HG02870 (cell line): ENCODE data around the gene ZMYM1.
"Not testable (repeated sequence)": the region's sequence is repeated elsewhere in the genome, so short reads cannot be mapped to it uniquely, and the experiment has no call there.

Experiments
- ATAC-seq: cut with Tn5 transposase; IDR thresholded peaks from one replicate; pipeline ENCODE4 v1.9.1; 2021; ENCODE audit warnings: mild to moderate bottlenecking, moderate library complexity; ENCODE audit not compliant: unreplicated experiment

ZMYM1 gene

DNA sequence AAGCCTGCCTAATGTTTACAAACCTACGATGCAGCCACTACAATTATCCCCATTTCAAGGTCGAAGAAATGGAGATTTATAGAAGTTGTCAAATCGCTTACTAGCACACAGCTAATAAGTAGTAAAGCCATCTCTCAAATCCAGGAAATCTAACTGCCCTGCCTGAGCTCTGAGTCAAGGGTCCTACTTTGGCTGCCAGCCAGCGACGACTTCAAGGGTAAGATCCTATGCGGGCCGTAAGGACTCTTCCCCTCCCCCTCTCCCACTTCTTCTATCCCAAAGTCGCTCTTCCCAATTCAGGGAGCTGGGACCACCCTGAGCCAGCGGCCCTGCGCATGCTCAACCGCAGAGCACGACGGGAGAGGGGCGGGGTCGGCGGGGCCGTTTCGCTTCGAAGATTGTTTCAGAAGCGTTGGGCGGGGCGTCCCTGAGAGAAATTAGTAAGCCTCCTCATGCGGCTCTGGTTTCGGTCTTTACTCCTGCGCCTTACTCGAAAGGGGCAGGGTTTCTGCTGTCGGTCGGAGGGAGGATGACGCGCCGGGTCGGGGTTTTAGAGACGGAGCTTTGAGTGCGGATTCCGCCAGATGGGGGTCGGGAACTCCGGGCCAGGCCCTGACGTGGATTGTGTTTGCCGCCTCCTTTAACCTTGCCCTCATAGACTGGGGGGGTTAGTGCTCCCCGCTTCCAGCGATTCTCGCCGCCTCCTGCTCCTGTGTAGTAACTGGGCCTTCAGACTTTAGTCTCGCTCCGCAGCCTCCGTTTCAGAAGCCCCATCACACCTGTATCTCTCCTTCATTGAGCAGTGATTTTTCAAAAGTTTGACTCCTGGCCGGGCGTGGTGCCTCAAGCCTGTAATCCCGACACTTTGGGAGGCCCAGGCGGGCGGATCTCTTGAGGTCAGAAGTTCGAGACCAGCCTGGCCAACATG is at the start of gene ZMYM1:
ZMYM1 (plus strand) TSS at position 383 of the 928 bp plus-strand sequence. CDS start 14,603 bp downstream, outside the sequence.
- ATAC-seq, result peak; percentile 95

DNA sequence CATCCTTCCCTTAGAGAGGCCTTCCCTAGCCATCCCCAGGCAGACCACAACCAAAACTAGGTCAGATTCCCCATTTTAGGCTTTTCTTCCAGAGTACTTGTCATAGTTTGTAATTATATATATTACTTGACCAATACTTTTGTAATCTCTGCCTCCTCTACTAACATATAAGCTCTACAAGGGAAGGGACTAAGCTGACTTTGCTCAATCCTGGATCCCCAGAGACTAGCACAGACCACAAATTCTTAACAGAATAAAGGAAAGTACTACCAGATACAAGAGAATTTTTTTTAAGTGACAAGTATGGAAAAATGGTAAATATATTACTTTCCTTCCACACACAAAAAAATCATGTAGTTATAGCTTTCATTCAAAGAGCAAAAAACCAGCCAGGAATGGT is 49.4 kb upstream of the ZMYM1 start:
- no peak for ATAC-seq

DNA sequence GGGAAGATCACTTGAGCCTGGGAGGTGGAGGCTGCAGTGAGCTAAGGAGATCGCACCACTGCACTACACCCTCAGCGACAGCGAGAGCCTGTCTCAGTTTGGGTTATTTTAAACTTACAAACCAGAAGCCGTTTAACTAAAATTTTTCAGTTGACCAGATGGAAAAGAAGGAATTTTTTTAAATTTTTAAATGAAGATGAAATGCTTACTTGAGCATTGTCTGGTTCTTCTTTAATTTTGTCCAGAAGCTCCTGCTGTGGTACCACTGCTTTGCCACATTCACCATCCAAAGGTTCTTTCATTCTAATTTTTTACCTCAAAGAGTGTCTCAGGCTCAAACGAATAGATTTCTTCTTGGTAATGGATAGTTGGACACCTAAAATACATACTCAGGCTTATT is 48.8 kb upstream of the ZMYM1 start:
- ATAC-seq, result no peak

DNA sequence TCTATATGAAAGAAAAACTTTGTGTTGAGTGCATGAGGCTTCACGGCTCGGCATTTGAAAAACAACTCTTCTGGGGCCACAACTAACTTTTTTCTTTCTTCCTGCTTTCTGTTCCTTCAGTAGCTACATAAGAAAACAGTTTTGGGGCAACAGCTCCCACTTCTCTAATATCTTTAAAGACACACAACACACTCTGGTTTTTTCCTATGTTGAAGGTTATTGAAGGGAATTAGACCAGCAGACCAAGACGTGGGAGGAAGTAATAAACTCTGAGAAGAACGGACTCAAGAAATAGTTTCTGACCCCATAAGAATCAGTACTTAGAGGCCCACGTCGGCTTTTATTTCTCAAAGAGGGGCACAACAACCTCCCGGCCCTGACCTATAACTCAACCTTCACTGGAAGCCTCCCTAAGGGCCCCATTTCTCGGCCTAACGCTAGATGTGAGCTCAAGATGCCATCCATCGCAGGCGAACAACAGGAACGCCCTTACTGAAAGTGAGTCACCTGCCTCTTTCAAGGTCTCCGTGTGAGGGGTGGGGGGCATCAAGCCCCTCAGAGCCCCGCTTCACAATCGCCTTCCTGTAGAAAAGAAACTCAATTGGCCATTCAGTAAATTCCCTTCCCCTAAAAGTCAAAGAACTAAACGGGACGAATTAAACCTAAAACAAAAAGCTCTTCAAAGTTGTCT is 48.3 kb upstream of the ZMYM1 start:
- ATAC-seq, result no peak

DNA sequence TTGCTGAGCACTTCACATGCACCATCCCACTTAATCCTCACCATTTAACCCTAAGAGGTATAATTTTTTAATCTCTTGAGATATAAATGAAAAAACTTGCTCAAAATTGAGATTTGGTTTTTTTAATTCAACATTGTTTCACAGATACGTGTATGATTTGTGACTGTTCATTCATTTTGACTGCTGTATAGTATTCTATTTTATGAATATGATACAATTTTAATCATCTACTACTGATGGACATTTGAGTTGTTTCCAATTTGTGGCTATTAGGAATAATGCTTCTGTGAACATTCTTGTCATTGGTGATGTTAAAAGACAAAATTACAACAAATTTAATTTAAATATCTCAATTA is 46.8 kb upstream of the ZMYM1 start:
- ATAC-seq, result no peak

DNA sequence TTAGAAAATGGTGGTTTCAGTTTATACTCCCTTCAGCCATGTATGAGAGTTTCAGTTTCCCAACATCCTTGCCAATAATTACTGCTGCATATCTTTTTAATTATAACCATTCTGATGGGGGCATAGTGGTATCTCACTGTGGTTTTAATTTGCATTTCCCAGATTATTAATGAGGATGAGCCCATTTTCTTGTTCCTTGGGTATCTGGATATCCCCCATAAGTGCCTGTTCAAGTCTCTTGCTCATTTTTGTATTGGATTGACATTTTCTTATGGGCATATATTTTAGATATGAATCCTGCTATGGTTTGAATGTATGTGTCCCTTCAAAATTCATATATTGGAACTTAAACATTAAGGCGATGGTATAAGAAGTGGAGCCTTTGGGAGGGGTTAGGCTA is 45.8 kb upstream of the ZMYM1 start:
- ATAC-seq, result no peak

DNA sequence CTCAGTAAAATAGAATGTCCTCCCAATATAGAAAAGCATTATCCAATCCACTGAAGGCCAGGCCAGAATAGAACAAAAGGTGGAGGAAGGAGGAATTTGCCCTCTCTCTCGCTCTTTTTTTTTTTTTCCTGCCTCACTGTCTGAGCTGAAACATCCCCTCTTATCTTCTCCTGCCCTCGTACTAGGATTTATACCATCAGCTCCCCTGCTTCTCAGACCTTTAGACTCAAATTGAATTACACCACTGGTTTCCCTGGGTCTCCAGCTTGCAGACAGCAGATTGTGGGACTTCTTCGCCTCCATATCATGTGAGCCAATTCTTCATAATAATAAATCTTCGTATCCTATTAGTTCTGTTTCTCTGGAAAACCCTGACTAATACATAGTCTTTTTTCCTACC is 42.6 kb upstream of the ZMYM1 start:
- no peak for ATAC-seq

DNA sequence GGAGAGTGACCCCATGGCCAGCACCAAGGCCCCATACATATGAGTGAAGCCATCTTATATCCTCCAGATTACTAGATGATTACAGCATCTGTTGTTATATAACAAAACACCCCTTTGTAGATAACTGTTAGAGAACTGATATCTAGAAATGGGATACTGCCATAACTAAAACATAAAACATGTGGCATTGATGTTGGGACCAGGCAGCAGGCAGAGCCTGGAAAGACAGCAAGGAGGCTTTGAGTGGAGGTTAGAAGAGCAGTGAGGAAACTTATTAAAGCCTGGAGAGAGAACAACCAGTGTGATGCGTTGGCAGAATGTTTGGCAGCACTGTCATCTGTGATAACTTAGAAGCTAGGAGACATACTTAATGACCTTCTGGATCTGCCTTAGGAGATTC is 42.0 kb upstream of the ZMYM1 start:
- no peak for ATAC-seq

DNA sequence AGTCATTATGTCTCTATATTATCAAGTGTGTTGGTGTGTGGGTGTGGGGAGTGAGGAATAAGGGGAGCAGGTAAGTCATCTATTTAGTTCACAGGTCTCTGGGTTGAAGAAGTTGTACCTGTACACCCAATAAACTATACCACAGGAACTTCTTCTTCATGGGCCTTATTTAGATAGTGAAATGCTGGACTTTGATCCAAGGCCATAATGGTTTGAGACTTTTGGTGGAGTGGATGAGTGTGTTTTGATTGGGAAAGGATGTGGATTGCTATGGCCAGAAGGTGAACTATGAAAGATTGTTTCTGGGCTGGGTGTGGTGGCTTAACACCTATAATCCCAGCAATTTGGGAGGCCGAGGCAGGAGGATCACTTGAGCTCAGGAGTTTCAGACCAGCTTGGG is 40.5 kb upstream of the ZMYM1 start:
- ATAC-seq, result no peak

DNA sequence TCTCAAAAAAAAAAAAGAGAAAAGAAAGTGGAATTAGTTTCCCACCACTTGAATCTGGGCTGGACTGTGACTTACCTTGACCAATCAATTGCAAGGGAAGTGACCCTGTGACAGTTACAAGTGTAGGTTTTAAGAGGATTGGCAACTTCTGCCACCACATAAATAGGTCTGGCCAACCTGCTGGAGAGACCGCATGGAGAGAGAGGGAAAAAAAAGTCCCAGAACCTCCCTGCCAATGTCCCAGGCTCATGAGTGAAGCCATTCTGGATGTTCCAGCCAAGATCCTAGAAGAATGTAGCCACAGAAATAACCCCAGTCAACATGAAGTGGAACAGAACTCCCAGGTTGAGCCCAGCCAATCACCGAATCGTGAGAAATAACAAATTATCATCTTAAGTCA is 35.7 kb upstream of the ZMYM1 start:
- no peak for ATAC-seq

DNA sequence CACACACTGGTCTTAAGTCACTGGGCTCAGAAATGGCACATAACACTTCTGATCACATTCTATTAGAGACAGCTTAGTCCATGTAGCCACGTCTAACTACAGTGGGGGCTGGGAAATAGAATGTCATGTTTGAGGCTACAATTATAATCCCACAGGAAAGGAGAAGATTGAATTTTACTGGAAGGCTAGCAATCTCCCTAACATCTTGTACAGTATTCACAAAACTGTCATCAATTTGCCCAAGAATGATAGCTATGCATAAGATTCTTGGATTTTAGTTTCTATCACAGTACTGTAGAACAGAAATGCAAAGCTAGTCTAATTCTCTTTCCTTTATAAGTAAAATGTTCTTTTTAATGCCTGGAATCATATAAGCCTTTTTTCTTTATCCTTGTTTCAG is 34.8 kb upstream of the ZMYM1 start:
- ATAC-seq, result no peak

DNA sequence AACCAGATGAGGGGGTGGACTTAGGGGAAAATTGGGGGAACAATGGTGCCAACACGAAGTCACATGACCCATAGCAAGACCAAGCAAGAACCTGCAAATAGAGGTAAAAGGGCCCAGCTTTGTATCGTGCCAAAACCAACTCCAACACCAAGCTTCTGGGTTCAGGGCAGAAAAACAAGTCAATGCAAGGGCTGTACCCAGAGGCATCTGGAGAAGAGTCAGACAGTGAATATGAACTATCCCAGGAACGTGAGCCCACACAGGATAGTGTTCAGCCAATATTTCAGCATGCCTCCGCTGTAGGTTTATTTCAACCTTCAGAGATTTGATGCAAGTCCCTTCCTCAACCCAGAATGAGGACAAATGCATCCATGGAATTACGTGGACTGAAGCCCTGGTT is 32.5 kb upstream of the ZMYM1 start:
- no peak for ATAC-seq

DNA sequence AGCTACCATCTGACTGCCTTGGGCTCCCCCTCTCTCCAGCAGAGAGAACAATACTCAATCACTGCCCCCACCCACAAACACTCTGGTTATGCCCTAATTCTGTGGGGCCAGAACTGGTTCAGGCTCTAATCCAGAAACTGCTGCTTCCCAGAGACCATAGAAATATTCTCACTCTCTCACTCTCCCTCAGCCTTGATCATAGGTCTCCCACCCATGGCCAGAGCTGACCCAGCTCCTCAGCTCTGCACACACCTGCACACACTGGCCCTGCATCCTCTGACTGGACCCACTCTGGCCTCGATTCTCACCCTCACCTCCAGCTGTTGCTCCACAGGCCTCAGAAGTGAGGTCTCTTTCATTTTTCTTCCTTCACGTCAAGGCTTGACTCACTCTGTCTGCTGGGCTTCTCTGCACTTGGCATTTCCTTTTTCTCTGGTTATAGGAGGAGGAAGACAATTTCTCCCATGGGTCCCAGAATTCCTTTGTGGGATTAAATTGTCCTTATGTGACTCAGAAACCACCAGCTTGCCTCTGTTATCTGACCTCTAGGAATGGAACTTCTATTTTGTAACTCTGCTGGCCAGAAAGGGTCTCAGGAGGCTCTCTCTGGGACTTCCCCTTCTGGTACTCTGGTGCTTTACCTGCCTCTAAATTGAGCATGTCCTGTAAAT is 31.9 kb upstream of the ZMYM1 start:
- ATAC-seq, result no peak

DNA sequence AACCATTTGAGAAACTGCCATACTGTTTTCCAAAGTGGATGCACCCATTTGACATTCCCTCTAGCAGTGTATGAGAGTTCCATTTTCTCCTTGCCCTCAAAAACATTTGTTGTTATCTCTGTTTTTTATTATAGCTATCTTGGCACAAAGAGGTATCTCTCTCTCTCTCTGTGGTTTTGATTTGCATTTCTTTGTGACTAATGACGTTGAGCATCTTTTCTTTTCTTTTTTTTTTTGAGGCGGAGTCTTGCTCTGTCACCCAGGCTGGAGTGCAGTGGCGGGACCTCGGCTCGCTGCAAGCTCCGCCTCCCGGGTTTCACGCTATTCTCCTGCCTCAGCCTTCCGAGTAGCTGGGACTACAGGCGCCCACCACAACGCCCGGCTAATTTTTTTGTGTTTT is 30.1 kb upstream of the ZMYM1 start:
- no peak for ATAC-seq

DNA sequence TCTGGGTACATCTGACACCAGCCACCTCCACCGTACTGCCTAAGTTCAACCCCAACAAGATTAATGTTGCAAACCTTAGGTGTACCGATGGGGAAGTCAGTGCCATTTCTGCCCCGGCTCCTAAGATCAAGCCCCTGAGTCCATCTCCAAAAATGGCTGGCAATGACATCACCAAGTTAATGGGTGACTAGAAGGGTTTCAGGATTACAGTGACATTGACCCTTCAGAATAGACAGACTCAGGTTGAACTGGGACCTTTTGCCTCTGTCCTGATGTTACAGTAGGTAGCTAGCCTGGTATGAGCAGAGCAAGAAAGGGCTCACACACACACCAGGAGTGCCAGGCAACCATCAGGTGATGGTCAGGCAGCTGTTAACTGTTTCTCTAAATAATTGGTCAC is 25.8 kb upstream of the ZMYM1 start:
- no peak for ATAC-seq

DNA sequence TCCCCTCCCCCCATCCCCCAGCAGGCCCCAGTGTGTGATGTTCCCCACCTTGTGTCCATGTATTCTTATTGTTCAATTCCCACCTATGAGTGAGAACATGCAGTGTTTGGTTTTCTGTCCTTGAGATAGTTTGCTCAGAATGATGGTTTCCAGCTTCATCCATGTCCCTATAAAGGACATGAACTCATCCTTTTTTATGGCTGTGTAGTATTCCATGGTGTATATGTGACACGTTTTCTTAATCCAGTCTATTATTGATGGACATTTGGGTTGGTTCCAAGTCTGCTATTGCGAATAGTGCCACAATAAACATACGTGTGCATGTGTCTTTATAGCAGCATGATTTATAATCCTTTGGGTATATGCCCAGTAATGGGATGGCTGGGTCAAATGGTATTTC is 24.9 kb upstream of the ZMYM1 start:
- ATAC-seq, result not testable (repeated sequence)

DNA sequence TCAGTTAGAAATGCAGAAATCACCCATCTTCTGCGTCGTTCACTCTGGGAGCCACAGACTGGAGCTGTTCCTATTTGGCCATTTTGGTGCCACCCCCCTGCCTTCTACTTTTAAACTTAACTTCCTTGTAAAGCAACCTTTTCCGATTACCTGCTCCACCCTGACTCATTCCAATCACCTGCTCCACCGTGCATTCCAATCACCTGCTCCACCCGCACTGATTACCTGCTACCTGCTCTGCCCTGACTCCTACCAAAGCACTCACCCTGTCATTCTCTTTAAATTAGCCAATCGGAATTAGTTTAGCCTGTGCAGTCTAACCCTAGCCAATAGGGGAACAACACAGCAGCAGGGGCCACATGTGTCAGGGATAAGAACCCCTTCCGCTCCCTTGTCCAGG is 20.9 kb upstream of the ZMYM1 start:
- not testable (repeated sequence) for ATAC-seq

DNA sequence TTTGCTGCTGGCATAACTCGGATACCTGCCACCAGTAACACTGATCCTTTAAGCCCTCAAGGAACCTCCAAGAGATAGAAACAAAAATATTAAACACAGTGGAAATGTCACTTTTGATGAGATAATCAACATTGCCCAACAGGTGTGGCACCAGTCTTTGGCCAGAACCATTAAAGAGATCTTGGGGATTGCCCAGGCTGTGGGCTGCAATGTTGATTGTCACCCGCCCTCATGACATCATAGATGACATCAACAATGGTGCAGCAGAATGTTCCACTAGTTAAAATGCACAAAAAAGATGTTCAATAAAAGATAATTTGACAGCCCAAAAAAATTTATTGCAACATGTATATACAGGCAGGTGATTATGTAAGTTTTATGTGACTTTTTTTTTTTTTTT is 20.2 kb upstream of the ZMYM1 start:
- no peak for ATAC-seq

DNA sequence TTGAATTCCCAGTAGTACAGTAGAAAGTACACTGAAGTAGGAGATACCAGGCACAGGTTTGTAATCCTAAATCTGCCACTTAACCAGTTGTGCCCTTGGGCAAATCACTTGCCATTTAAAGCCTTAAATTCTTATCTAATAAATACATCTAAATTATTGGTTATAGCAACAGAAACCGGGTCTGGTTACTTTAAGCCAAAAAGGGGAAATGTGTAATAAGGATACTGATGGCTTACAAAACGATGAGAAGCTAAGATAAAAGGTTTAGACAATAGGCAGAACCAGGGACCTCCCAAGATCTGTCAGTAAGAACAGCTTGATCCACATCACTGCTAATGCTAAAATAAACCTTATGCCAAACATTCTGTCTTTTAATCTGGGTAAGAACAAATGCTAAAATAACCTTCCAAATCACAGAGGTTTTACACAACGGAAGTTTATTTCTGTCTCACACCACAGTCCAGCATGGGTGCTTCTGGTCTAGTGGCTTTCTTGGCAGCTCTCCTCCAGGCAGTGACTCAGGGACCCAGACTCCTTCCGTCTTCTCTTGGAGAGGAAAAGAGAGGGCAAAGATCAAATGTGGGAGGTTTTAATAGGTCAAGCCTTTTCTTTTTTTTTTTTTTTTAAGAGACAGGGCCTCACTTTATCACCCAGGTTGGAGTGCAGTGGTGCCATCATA is 16.5 kb upstream of the ZMYM1 start:
- no peak for ATAC-seq

DNA sequence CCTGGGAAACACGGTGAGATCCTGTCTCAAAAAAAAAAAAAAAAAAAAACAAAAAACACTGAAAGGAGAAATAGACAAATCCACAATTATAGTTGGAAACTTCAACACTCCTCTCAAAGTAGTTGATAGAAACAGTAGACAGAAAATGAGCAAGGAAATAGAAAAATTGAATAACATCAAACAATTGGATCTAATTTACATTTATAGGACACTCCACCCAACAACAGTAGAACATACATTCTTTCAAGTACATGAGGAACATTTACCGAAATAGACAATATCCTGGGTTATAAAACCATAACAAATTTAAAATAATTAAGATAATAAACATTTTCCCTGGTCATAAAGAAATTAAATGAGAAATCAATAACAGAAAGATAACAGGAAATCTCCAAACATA is 14.9 kb upstream of the ZMYM1 start:
- no peak for ATAC-seq

DNA sequence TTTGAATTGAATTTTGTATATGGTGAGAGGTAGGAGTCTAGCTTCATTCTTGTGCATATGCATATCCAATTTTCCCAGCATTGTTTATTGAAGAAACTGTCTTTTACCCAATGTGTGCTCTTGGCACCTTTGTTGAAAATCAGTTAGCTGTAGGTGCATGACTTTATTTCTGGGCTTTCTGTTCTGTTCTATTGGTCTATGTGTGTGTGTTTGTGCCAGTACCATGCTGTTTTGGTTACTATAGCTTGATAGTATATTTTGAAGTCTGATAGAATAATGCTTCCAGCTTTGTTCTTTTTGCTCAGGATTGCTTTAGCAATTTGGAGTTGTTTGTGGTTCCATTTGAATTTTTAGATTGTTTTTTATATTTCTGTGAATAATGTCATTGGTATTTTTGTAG is 9.4 kb upstream of the ZMYM1 start:
- no peak for ATAC-seq
